A172 (cell line): ENCODE results near the gene ESR1. TPM values are rescaled to one million over a fixed set of nuclear protein-coding genes. Genes with fewer than 3 reads are reported as not detected.
A peak's percentile ranks its signal among the peaks of the same experiment; 100 is the strongest.
"Not testable (repeated sequence)": the region's sequence is repeated elsewhere in the genome, so short reads cannot be mapped to it uniquely, and the experiment has no call there.

Experiments
- DNase-seq: peaks from one replicate; pipeline ENCODE4 v3.0.0-alpha.2; 2015; ENCODE audit warnings: low spot score
- total RNA-seq: library from RNA; depleted of rRNA; stranded (reverse); fragments of >200 nt; shearing (Covaris generic); gene quantifications from 2 replicates; pipeline ENCODE4 v1.2.3, GENCODE V29; 2014

Gene ESR1
- total RNA-seq, 1 experiment from 2014 or later, result not detected

- DNase-seq, result no peak
Observed at GRCh38 chr6:151975795-151976194, 168.3 kb downstream of the ESR1 start.

GRCh38 chr6:151988199-151988598, 180.7 kb downstream of the ESR1 start:
- not testable (repeated sequence) for DNase-seq

- DNase-seq, result no peak
Observed at GRCh38 chr6:151992091-151992490, 184.6 kb downstream of the ESR1 start.

- DNase-seq, result no peak
Observed at GRCh38 chr6:151993364-151993763, 185.9 kb downstream of the ESR1 start.

- no peak for DNase-seq
Observed at GRCh38 chr6:151998784-151999183, 191.3 kb downstream of the ESR1 start.

- peak; percentile 18 for DNase-seq
Observed at GRCh38 chr6:151999194-151999593, 191.7 kb downstream of the ESR1 start.

- DNase-seq, result no peak
Observed at GRCh38 chr6:152001408-152001807, 193.9 kb downstream of the ESR1 start.

GRCh38 chr6:152002306-152002705, 194.8 kb downstream of the ESR1 start:
- no peak for DNase-seq

GRCh38 chr6:152004036-152004566, 196.6 kb downstream of the ESR1 start:
- no peak for DNase-seq

- DNase-seq, result no peak
Observed at GRCh38 chr6:152004896-152005295, 197.4 kb downstream of the ESR1 start.

GRCh38 chr6:152008779-152009178, 201.3 kb downstream of the ESR1 start:
- DNase-seq, result no peak

- no peak for DNase-seq
Observed at GRCh38 chr6:152012227-152012626, 204.7 kb downstream of the ESR1 start.

GRCh38 chr6:152018876-152019275, 211.4 kb downstream of the ESR1 start:
- no peak for DNase-seq

GRCh38 chr6:152022303-152022702, 214.8 kb downstream of the ESR1 start:
- DNase-seq, result no peak

GRCh38 chr6:152023613-152024012, 216.1 kb downstream of the ESR1 start:
- no peak for DNase-seq

GRCh38 chr6:152026291-152026690, 218.8 kb downstream of the ESR1 start:
- DNase-seq, result no peak

- not testable (repeated sequence) for DNase-seq
Observed at GRCh38 chr6:152026744-152027143, 219.3 kb downstream of the ESR1 start.

- DNase-seq, result not testable (repeated sequence)
Observed at GRCh38 chr6:152033765-152034164, 226.3 kb downstream of the ESR1 start.

GRCh38 chr6:152034631-152035030, 227.1 kb downstream of the ESR1 start:
- no peak for DNase-seq

GRCh38 chr6:152046118-152046517, 238.6 kb downstream of the ESR1 start:
- DNase-seq, result no peak

GRCh38 chr6:152048921-152049320, 241.4 kb downstream of the ESR1 start:
- no peak for DNase-seq

GRCh38 chr6:152049502-152049901, 242.0 kb downstream of the ESR1 start:
- DNase-seq, result no peak

GRCh38 chr6:152050451-152051195, 243.1 kb downstream of the ESR1 start:
- DNase-seq, result no peak

GRCh38 chr6:152052061-152052460, 244.6 kb downstream of the ESR1 start:
- no peak for DNase-seq
